WTC11 (cell line): ENCODE data around the gene GDPGP1. TPM values are rescaled to one million over a fixed set of nuclear protein-coding genes. Genes with fewer than 3 reads are reported as not detected.

Source experiments
- ATAC-seq: fragments of 200-7000 bp; cut with Tn5 transposase; 2 replicates; pipeline ENCODE4 v1.10.0; 2021; ENCODE audit warnings: mild to moderate bottlenecking, moderate library complexity
- CTCF ChIA-PET: fragments of 300-600 bp; sonication (Branson Sonifier 250); formaldehyde crosslinking; loops from one replicate; lab custom pipeline; 2021; ENCODE audit warnings: antibody characterized with exemption; lab: Charles Lee
- POLR2A ChIA-PET: fragments of 350-600 bp; sonication (Branson Sonifier 250); formaldehyde crosslinking; loops from one replicate; lab custom pipeline; 2021; ENCODE audit warnings: antibody characterized with exemption; lab: Charles Lee
- DNase-seq: peaks from one replicate; pipeline ENCODE4 v3.0.0; 2021; ENCODE audit warnings: low spot score
- H3K27ac Mint-ChIP-seq: 2 replicates; pipeline ENCODE4 v1.8.0; 2021; ENCODE audit warnings: mixed read lengths
- H3K27me3 Mint-ChIP-seq: 2 replicates; pipeline ENCODE4 v1.8.0; 2021; ENCODE audit warnings: low read depth, mild to moderate bottlenecking, moderate library complexity, mixed read lengths
- H3K36me3 Mint-ChIP-seq: 2 replicates; pipeline ENCODE4 v1.8.0; 2021; ENCODE audit warnings: mixed read lengths
- H3K4me1 Mint-ChIP-seq: 2 replicates; pipeline ENCODE4 v1.8.0; 2022; ENCODE audit warnings: mixed read lengths
- H3K4me3 Mint-ChIP-seq: 2 replicates; pipeline ENCODE4 v1.8.0; 2021; ENCODE audit warnings: mild to moderate bottlenecking, moderate library complexity, mixed read lengths
- H3K9me3 Mint-ChIP-seq: 2 replicates; pipeline ENCODE4 v1.8.0; 2021; ENCODE audit warnings: mixed read lengths
- GABPB1 ChIP-seq: sonication (generic); formaldehyde crosslinking; IDR thresholded peaks from 2 replicates; pipeline ENCODE4 v1.8.1; 2023; ENCODE audit warnings: mild to moderate bottlenecking, missing genetic modification reagents
- GTF2I ChIP-seq: fragments of 250-450 bp; sonication (Bioruptor Pico); conservative IDR thresholded peaks from 2 replicates; pipeline ENCODE4 v1.4.0; 2021; ENCODE audit warnings: mild to moderate bottlenecking
- TEAD1 ChIP-seq: sonication (generic); formaldehyde crosslinking; IDR thresholded peaks from 2 replicates; pipeline ENCODE4 v1.8.0; 2022; ENCODE audit warnings: mild to moderate bottlenecking, missing genetic modification reagents
- ZNF121 ChIP-seq: sonication (generic); formaldehyde crosslinking; IDR thresholded peaks from 2 replicates; pipeline ENCODE4 v1.8.0; 2023; ENCODE audit warnings: missing genetic modification reagents
- ZNF423 ChIP-seq: fragments of 250-450 bp; sonication (Bioruptor Pico); IDR thresholded peaks from 2 replicates; pipeline ENCODE4 v2.1.2; 2022; ENCODE audit warnings: mild to moderate bottlenecking, moderate library complexity
- total RNA-seq: library from RNA; stranded (reverse); gene quantifications from 3 replicates; pipeline ENCODE4 v1.2.3, GENCODE V29; 2021
- TF ChIP-seq, protein P1 (sequence below): sonication (generic); formaldehyde crosslinking; IDR thresholded peaks from 2 replicates; pipeline ENCODE4 v1.8.0; 2022; ENCODE audit warnings: missing genetic modification reagents
- TF ChIP-seq, protein P2 (sequence below): sonication (generic); formaldehyde crosslinking; IDR thresholded peaks from 2 replicates; pipeline ENCODE4 v1.8.1; 2022; ENCODE audit warnings: mild to moderate bottlenecking, missing genetic modification reagents, moderate library complexity, borderline replicate concordance
- TF ChIP-seq, protein P3 (sequence below): sonication (generic); formaldehyde crosslinking; IDR thresholded peaks from 2 replicates; pipeline ENCODE4 v1.8.0; 2023; ENCODE audit warnings: missing genetic modification reagents
- TF ChIP-seq, protein P4 (sequence below): sonication (generic); formaldehyde crosslinking; IDR thresholded peaks from 2 replicates; pipeline ENCODE4 v1.8.1; 2022; ENCODE audit warnings: low read depth, mild to moderate bottlenecking, moderate library complexity, missing genetic modification reagents, borderline replicate concordance
- TF ChIP-seq, protein P5 (sequence below): fragments of 250-450 bp; sonication (Bioruptor Pico); IDR thresholded peaks from 2 replicates; pipeline ENCODE4 v2.1.2; 2022; ENCODE audit warnings: mild to moderate bottlenecking, moderate library complexity
- TF ChIP-seq, protein P6 (sequence below): sonication (generic); formaldehyde crosslinking; IDR thresholded peaks from 2 replicates; pipeline ENCODE4 v1.8.1; 2023; ENCODE audit warnings: mild to moderate bottlenecking, missing genetic modification reagents
- TF ChIP-seq, protein P7 (sequence below): sonication (generic); formaldehyde crosslinking; IDR thresholded peaks from 2 replicates; pipeline ENCODE4 v1.8.1; 2023; ENCODE audit warnings: mild to moderate bottlenecking, moderate library complexity, missing genetic modification reagents

Gene GDPGP1
- total RNA-seq, 1 experiment from 2014 or later: 2.6 TPM

DNA sequence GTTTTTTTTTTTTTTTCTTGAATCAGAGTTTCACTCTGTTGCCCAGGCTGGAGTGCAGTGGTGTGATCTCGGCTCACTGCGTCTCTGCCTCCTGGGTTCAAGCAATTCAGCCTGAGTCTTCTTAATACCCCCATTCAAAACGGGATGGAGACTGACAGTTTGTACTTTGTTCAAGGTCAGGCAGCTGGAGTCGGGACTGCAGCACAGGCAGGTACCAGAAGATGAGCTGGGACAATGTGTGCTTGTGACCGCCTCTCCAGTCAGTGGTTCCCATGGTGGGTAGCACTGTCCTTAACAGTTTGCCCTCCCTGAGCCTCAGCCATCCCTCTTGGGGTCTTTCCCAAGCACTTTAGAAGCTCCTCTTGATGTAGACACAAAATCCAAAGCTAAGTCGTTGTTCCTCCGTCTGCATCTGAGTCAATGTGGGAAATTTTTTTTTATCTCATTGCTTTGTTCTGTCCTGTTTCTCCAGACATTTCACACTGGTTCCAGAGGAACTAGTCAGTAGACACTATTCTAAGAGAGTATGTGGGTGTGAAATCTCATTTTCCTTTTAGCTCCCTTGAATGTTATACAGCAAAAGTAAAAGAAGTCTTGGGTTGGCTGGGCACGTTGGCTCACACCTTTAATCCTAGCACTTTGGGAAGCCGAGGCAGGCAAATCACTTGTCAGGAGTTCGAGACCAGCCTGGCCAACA, 10.1 kb downstream of the GDPGP1 start (continued):
- TF ChIP-seq, protein P1, sequence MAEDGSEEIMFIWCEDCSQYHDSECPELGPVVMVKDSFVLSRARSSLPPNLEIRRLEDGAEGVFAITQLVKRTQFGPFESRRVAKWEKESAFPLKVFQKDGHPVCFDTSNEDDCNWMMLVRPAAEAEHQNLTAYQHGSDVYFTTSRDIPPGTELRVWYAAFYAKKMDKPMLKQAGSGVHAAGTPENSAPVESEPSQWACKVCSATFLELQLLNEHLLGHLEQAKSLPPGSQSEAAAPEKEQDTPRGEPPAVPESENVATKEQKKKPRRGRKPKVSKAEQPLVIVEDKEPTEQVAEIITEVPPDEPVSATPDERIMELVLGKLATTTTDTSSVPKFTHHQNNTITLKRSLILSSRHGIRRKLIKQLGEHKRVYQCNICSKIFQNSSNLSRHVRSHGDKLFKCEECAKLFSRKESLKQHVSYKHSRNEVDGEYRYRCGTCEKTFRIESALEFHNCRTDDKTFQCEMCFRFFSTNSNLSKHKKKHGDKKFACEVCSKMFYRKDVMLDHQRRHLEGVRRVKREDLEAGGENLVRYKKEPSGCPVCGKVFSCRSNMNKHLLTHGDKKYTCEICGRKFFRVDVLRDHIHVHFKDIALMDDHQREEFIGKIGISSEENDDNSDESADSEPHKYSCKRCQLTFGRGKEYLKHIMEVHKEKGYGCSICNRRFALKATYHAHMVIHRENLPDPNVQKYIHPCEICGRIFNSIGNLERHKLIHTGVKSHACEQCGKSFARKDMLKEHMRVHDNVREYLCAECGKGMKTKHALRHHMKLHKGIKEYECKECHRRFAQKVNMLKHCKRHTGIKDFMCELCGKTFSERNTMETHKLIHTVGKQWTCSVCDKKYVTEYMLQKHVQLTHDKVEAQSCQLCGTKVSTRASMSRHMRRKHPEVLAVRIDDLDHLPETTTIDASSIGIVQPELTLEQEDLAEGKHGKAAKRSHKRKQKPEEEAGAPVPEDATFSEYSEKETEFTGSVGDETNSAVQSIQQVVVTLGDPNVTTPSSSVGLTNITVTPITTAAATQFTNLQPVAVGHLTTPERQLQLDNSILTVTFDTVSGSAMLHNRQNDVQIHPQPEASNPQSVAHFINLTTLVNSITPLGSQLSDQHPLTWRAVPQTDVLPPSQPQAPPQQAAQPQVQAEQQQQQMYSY (CRISPR knock-in tag): no peak

DNA sequence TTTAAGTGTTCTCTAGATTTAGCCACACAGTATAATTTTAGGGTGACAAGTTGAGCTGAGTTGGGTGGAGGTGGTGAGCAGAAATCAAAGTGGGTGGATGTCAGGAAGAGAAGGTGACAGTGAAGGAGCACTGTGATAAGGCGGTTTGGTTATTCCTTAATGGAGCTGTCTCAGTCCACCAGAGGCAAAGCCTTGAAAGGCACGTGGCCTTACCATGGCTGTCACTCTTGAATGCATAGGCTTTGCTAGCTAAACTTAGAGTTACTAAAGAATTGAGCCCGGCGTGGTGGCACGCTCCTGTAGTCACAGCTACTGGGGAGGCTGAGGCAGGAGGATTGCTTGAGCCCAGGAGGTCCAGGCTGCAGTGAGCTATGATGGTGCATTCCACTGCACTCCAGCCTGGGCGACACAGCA, 14.8 kb downstream of the GDPGP1 start:
- H3K27ac Mint-ChIP-seq: no peak overlapping the region; the same call in 1 of the 2 replicates
- DNase-seq: no peak
- TF ChIP-seq ZNF121 (CRISPR knock-in tag) (peak; percentile 97), GTF2I (0 out of 2 replicates have a peak, but pooled peaks have one; percentile 42)
- TF ChIP-seq, protein P2, sequence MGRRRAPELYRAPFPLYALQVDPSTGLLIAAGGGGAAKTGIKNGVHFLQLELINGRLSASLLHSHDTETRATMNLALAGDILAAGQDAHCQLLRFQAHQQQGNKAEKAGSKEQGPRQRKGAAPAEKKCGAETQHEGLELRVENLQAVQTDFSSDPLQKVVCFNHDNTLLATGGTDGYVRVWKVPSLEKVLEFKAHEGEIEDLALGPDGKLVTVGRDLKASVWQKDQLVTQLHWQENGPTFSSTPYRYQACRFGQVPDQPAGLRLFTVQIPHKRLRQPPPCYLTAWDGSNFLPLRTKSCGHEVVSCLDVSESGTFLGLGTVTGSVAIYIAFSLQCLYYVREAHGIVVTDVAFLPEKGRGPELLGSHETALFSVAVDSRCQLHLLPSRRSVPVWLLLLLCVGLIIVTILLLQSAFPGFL: no peak
- TF ChIP-seq, all 79 proteins: peak for 2
- no peaks in the 10 kb centered on the region for H3K36me3 Mint-ChIP-seq
- peaks cover 8% of the 10 kb centered on the region; the same call in 1 of the 2 replicates for H3K4me1 Mint-ChIP-seq
- ChIA-PET CTCF (interaction anchor here (0.6 to 2.8 kb wide), 18 partner anchors 13 to 683 kb away, joined by 3 to 31 read pairs (median 5); partner anchors contain the start of genes CIB1, GDPGP1, HDDC3 and IDH2), POLR2A (interaction anchor here (0.5 to 1.6 kb wide), 5 partner anchors 15 to 48 kb away, joined by 3 to 11 read pairs (median 9); partner anchors contain the start of genes CIB1, GDPGP1, NGRN and SEMA4B)
- H3K4me3 Mint-ChIP-seq: peak overlapping the region; percentile 72
- no peak for ATAC-seq
- H3K9me3 Mint-ChIP-seq: no peaks in the 10 kb centered on the region
- H3K27me3 Mint-ChIP-seq: peaks cover 16% of the 10 kb centered on the region

DNA sequence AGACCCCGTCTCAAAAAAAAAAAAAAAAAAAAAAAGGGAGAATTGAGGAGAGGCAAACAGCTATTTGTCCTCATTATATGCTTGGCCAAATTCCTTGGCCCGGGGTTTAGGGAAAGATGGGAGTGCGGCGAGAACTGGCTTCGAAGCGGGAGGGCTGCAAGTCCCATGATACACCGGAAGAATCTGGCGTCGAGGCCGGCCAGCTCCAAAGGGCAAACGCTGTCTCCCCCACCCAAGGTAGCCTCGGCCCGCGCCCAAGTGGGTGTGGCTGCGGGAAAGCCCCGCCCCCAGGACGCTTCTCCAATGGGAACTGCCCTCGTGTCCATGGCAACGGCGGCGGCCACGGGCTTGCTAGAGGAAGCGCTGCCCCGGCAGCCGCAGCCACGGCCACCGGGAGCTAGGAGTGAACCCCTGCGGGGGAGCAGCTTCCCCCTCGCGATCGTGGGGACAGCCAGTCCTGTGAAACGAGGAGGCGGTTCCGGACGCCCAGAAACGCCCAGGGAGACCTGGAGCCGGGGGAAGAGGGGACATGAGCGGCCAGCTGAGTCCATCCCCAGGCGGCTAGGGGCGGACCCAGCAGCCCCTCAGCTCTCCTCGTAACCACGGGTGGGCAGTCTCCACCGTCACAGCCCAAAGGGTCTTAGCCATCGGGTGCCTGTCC, 15.3 kb downstream of the GDPGP1 start, which contains the start of gene TTLL13:
TTLL13 (plus strand) TSS at position 354 of the 661 bp plus-strand sequence. CDS start 1,075 bp downstream, outside the sequence.
- Mint-ChIP-seq H3K27me3 (peaks cover 16% of the 10 kb centered on the region), H3K4me3 (peak within 1 kb of the TSS; percentile 72), H3K27ac (no peak within 1 kb of the TSS; the same call in 1 of the 2 replicates), H3K9me3 (no peaks in the 10 kb centered on the region), H3K4me1 (peaks cover 8% of the 10 kb centered on the region; the same call in 1 of the 2 replicates), H3K36me3 (no peaks in the 10 kb centered on the region)
- POLR2A ChIA-PET: interaction anchor here (1.1 to 1.6 kb wide), 4 partner anchors 16 to 48 kb away, joined by 3 to 11 read pairs (median 9); partner anchors contain the start of genes CIB1, GDPGP1, NGRN and SEMA4B
- CTCF ChIA-PET: interaction anchor here (0.6 to 2.8 kb wide), 19 partner anchors 13 to 683 kb away, joined by 3 to 31 read pairs (median 5); partner anchors contain the start of genes CIB1, GDPGP1, HDDC3 and IDH2
- ATAC-seq (peak; percentile 95), DNase-seq (peak; percentile 82)
- TF ChIP-seq, protein P1 (CRISPR knock-in tag): no peak
- TF ChIP-seq, protein P3, sequence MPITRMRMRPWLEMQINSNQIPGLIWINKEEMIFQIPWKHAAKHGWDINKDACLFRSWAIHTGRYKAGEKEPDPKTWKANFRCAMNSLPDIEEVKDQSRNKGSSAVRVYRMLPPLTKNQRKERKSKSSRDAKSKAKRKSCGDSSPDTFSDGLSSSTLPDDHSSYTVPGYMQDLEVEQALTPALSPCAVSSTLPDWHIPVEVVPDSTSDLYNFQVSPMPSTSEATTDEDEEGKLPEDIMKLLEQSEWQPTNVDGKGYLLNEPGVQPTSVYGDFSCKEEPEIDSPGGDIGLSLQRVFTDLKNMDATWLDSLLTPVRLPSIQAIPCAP (CRISPR knock-in tag): peak; percentile 63; the same call in 1 of the 2 replicates
- TF ChIP-seq, protein P4, sequence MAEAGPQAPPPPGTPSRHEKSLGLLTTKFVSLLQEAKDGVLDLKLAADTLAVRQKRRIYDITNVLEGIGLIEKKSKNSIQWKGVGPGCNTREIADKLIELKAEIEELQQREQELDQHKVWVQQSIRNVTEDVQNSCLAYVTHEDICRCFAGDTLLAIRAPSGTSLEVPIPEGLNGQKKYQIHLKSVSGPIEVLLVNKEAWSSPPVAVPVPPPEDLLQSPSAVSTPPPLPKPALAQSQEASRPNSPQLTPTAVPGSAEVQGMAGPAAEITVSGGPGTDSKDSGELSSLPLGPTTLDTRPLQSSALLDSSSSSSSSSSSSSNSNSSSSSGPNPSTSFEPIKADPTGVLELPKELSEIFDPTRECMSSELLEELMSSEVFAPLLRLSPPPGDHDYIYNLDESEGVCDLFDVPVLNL (CRISPR knock-in tag): no peak
- TF ChIP-seq, protein P5, sequence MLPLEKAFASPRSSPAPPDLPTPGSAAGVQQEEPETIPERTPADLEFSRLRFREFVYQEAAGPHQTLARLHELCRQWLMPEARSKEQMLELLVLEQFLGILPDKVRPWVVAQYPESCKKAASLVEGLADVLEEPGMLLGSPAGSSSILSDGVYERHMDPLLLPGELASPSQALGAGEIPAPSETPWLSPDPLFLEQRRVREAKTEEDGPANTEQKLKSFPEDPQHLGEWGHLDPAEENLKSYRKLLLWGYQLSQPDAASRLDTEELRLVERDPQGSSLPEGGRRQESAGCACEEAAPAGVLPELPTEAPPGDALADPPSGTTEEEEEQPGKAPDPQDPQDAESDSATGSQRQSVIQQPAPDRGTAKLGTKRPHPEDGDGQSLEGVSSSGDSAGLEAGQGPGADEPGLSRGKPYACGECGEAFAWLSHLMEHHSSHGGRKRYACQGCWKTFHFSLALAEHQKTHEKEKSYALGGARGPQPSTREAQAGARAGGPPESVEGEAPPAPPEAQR (CRISPR knock-in tag): no peak
- TF ChIP-seq, protein P6, sequence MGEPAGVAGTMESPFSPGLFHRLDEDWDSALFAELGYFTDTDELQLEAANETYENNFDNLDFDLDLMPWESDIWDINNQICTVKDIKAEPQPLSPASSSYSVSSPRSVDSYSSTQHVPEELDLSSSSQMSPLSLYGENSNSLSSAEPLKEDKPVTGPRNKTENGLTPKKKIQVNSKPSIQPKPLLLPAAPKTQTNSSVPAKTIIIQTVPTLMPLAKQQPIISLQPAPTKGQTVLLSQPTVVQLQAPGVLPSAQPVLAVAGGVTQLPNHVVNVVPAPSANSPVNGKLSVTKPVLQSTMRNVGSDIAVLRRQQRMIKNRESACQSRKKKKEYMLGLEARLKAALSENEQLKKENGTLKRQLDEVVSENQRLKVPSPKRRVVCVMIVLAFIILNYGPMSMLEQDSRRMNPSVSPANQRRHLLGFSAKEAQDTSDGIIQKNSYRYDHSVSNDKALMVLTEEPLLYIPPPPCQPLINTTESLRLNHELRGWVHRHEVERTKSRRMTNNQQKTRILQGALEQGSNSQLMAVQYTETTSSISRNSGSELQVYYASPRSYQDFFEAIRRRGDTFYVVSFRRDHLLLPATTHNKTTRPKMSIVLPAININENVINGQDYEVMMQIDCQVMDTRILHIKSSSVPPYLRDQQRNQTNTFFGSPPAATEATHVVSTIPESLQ (CRISPR knock-in tag): no peak
- TF ChIP-seq TEAD1 (CRISPR knock-in tag) (peak; percentile 77; the same call in 1 of the 2 replicates), ZNF423 (CRISPR knock-in tag) (no peak), GABPB1 (CRISPR knock-in tag) (no peak)
- TF ChIP-seq, protein P7, sequence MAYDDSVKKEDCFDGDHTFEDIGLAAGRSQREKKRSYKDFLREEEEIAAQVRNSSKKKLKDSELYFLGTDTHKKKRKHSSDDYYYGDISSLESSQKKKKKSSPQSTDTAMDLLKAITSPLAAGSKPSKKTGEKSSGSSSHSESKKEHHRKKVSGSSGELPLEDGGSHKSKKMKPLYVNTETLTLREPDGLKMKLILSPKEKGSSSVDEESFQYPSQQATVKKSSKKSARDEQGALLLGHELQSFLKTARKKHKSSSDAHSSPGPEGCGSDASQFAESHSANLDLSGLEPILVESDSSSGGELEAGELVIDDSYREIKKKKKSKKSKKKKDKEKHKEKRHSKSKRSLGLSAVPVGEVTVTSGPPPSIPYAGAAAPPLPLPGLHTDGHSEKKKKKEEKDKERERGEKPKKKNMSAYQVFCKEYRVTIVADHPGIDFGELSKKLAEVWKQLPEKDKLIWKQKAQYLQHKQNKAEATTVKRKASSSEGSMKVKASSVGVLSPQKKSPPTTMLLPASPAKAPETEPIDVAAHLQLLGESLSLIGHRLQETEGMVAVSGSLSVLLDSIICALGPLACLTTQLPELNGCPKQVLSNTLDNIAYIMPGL (CRISPR knock-in tag): 0 out of 2 replicates have a peak, but pooled peaks have one; percentile 28
